Astrocyte (in vitro differentiated cells and primary cell): ENCODE data around the gene INVS.

Source experiments
- CTCF ChIP-seq: IDR thresholded peaks from 2 replicates; pipeline ENCODE4 v1.5.1; 2011; ENCODE audit warnings: low read depth, mild to moderate bottlenecking, inconsistent platforms, low read length, moderate library complexity; ENCODE audit not compliant: insufficient read depth
- EZH2 ChIP-seq: IDR thresholded peaks from 2 replicates; pipeline ENCODE4 v1.6.1; 2012; ENCODE audit warnings: mild to moderate bottlenecking, low read length, inconsistent platforms; ENCODE audit not compliant: insufficient read depth

- no peak for TF ChIP-seq CTCF
- no peak for TF ChIP-seq EZH2
Measured at GRCh38 chr9:100072805-100073204, 26.2 kb upstream of the INVS start.
